Smooth muscle cell (in vitro differentiated cells): ENCODE measurements around the gene PPP6R3. TPM values are rescaled to one million over a fixed set of nuclear protein-coding genes. Genes with fewer than 3 reads are reported as not detected.
"Not testable (repeated sequence)": the region's sequence is repeated elsewhere in the genome, so short reads cannot be mapped to it uniquely, and the experiment has no call there.

ENCODE experiments used
- DNase-seq: peaks from one replicate; lab custom pipeline; 2025; ENCODE audit not compliant: unreplicated experiment; lab: John Stamatoyannopoulos, UW
- H2AFZ ChIP-seq: fragments of 200-600 bp; sonication (generic); 2 replicates; pipeline ENCODE4 v1.6.0; 2016; ENCODE audit warnings: antibody characterized with exemption, low read depth, mild to moderate bottlenecking
- H3F3A ChIP-seq: fragments of 200-600 bp; sonication (generic); 2 replicates; pipeline ENCODE4 v1.6.0; 2017; ENCODE audit warnings: antibody characterized with exemption, low read depth
- H3K27ac ChIP-seq: fragments of 200-600 bp; sonication (generic); 2 replicates; pipeline ENCODE4 v1.5.1; 2016; ENCODE audit warnings: low read depth, mild to moderate bottlenecking
- H3K27me3 ChIP-seq: fragments of 200-600 bp; sonication (generic); 2 replicates; pipeline ENCODE4 v1.6.1; 2016; ENCODE audit warnings: low read depth, mild to moderate bottlenecking
- H3K36me3 ChIP-seq: fragments of 200-600 bp; sonication (generic); 2 replicates; pipeline ENCODE4 v1.5.1; 2016; ENCODE audit warnings: low read depth
- H3K4me1 ChIP-seq: fragments of 200-600 bp; sonication (generic); 2 replicates; pipeline ENCODE4 v1.5.1; 2016; ENCODE audit warnings: low read depth
- H3K4me2 ChIP-seq: fragments of 200-600 bp; sonication (generic); 2 replicates; pipeline ENCODE4 v1.6.0; 2016; ENCODE audit warnings: mild to moderate bottlenecking
- H3K4me3 ChIP-seq: fragments of 200-600 bp; sonication (generic); 2 replicates; pipeline ENCODE4 v1.5.1; 2016; ENCODE audit warnings: mild to moderate bottlenecking
- H3K79me2 ChIP-seq: fragments of 200-600 bp; sonication (generic); 2 replicates; pipeline ENCODE4 v1.6.0; 2016; ENCODE audit warnings: low read depth, mild to moderate bottlenecking
- H3K9ac ChIP-seq: fragments of 200-600 bp; sonication (generic); 2 replicates; pipeline ENCODE4 v1.6.0; 2016; ENCODE audit warnings: low read depth
- H3K9me3 ChIP-seq: fragments of 200-600 bp; sonication (generic); replicated peaks from 2 replicates; pipeline ENCODE4 v1.5.1; 2016; ENCODE audit warnings: low read depth
- H4K20me1 ChIP-seq: fragments of 200-600 bp; sonication (generic); 2 replicates; pipeline ENCODE4 v1.6.0; 2016; ENCODE audit warnings: low read depth
- CTCF ChIP-seq: fragments of 200-600 bp; sonication (generic); IDR thresholded peaks from 2 replicates; pipeline ENCODE4 v1.5.1; 2017; ENCODE audit warnings: borderline replicate concordance, mild to moderate bottlenecking, antibody characterized with exemption; ENCODE audit not compliant: insufficient read depth, poor library complexity, severe bottlenecking
- WGBS: methylation state at CpG from one replicate; pipeline ENCODE4 v1.1.7; 2016; ENCODE audit warnings: low lambda C conversion rate; 5-methylcytosine and 5-hydroxymethylcytosine counted together
- polyA plus RNA-seq: library from polyadenylated mRNA; unstranded; fragments of >200 nt; fragmentation: Nextera tagmentation; extraction: Ambion mirVana; gene quantifications from 2 replicates; pipeline ENCODE4 v1.2.1, GENCODE V29; 2016
- total RNA-seq: library from RNA; depleted of rRNA; stranded (reverse); fragments of >200 nt; gene quantifications from 2 replicates; pipeline ENCODE4 v1.2.3, GENCODE V29; 2014

PPP6R3 gene
- total and polyA plus RNA-seq, 2 experiments from 2014 or later, result 28.4 to 121 TPM

GRCh38 chr11:68455485-68455884 is 5.1 kb upstream of the PPP6R3 start:
- no peak overlapping the region for H3K9ac ChIP-seq

GRCh38 chr11:68457216-68457897 is 3.2 kb upstream of the PPP6R3 start:
- peaks cover 13% of the 10 kb centered on the region for H4K20me1 ChIP-seq
- 88% methylated on average over 6 of the region's 8 CpGs for WGBS
- H3F3A ChIP-seq, result no peaks in the 10 kb centered on the region
- H3K4me2 ChIP-seq, result no peak overlapping the region
- DNase-seq, result no peak
- peaks cover 18% of the 10 kb centered on the region for H3K79me2 ChIP-seq
- no peak for TF ChIP-seq CTCF
- peaks cover 8% of the 10 kb centered on the region for H3K4me1 ChIP-seq
- H3K9me3 ChIP-seq, result no peaks in the 10 kb centered on the region
- H3K4me3 ChIP-seq, result no peak overlapping the region
- H2AFZ ChIP-seq, result no peak overlapping the region
- no peaks in the 10 kb centered on the region for H3K27me3 ChIP-seq
- H3K36me3 ChIP-seq, result no peaks in the 10 kb centered on the region
- no peak overlapping the region for H3K27ac ChIP-seq
- no peak overlapping the region for H3K9ac ChIP-seq

More at GRCh38 chr11:68455485-68455884, 5.1 kb upstream of the PPP6R3 start:
- no peaks in the 10 kb centered on the region for H3F3A ChIP-seq
- DNase-seq, result no peak
- no peaks in the 10 kb centered on the region for H3K36me3 ChIP-seq
- H4K20me1 ChIP-seq, result no peaks in the 10 kb centered on the region
- no peak overlapping the region for H3K4me2 ChIP-seq
- no peaks in the 10 kb centered on the region for H3K27me3 ChIP-seq
- no peak overlapping the region for H2AFZ ChIP-seq
- H3K4me1 ChIP-seq, result no peaks in the 10 kb centered on the region
- H3K4me3 ChIP-seq, result no peak overlapping the region
- WGBS, result 81% methylated on average over 7 of the region's 8 CpGs
- no peak overlapping the region for H3K27ac ChIP-seq
- H3K9me3 ChIP-seq, result no peaks in the 10 kb centered on the region
- H3K79me2 ChIP-seq, result no peaks in the 10 kb centered on the region
- TF ChIP-seq CTCF, result no peak

GRCh38 chr11:68457898-68458249 is 2.7 kb upstream of the PPP6R3 start:
- Histone ChIP-seq H3K4me1 (peaks cover 11% of the 10 kb centered on the region), H3K79me2 (peaks cover 23% of the 10 kb centered on the region), H3K27ac (no peak overlapping the region), H4K20me1 (peaks cover 18% of the 10 kb centered on the region), H3K4me3 (no peak overlapping the region), H3K9ac (no peak overlapping the region), H3F3A (no peaks in the 10 kb centered on the region), H3K27me3 (no peaks in the 10 kb centered on the region), H3K4me2 (no peak overlapping the region), H2AFZ (no peak overlapping the region), H3K36me3 (no peaks in the 10 kb centered on the region), H3K9me3 (no peaks in the 10 kb centered on the region)
- no peak for DNase-seq
- WGBS, result 90% methylated on average over 7 of the region's 7 CpGs
- no peak for TF ChIP-seq CTCF

DNA sequence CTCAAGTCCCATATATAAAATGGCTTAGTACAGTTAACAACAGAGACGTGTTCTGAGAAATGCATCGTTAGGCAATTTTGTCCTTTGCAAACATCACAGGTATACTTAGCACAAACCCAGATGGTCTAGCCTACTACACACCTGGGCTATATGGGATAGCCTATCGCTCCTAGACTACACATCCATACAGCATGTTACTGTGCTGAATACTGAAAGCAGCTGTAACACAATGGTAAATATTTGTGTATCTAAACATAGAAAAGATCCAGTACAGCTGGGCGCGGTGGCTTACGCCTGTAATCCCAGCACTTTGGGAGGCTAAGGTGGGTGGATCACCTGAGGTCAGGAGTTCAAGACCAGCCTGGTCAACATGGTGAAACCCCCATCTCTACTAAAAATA is 2.2 kb upstream of the PPP6R3 start:
- not testable (repeated sequence) for H3K27me3 ChIP-seq, H3K4me2 ChIP-seq, DNase-seq, H3K27ac ChIP-seq, H2AFZ ChIP-seq, H3K4me3 ChIP-seq, H3K36me3 ChIP-seq, H3F3A ChIP-seq, H3K9ac ChIP-seq, H3K9me3 ChIP-seq
- peaks cover 11% of the 10 kb centered on the region for H3K4me1 ChIP-seq
- H4K20me1 ChIP-seq, result peaks cover 23% of the 10 kb centered on the region
- peaks cover 28% of the 10 kb centered on the region for H3K79me2 ChIP-seq
- whole genome bisulfite sequencing, result 97% methylated on average over 6 of the region's 6 CpGs
